GM21717 (cell line): ENCODE measurements around the gene MAPK12.

ENCODE experiments used
- ATAC-seq: cut with Tn5 transposase; IDR thresholded peaks from one replicate; pipeline ENCODE4 v1.9.1; 2021; ENCODE audit warnings: mild to moderate bottlenecking, moderate library complexity; ENCODE audit not compliant: unreplicated experiment

Gene MAPK12

DNA sequence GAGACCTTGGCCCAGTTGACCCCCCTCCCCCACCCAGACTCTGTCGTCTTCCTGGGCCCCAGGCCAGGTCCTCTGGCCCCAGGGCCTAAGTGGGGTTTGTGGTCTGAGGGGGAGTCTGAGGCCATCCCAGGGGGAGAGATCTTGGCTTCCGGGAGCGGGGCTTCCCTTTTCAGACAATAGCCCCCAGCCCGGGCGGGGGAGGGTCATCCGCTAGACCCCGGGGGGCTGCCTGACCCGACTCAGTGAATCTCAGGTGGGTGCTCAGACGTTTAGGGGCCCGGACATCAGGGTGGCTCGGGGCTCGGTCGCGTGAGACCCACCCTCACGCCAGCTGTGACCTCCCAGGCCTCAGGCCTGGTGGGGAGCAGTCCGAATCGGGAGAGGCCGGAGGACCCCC, 8.1 kb upstream of the MAPK12 start:
- no peak for ATAC-seq

DNA sequence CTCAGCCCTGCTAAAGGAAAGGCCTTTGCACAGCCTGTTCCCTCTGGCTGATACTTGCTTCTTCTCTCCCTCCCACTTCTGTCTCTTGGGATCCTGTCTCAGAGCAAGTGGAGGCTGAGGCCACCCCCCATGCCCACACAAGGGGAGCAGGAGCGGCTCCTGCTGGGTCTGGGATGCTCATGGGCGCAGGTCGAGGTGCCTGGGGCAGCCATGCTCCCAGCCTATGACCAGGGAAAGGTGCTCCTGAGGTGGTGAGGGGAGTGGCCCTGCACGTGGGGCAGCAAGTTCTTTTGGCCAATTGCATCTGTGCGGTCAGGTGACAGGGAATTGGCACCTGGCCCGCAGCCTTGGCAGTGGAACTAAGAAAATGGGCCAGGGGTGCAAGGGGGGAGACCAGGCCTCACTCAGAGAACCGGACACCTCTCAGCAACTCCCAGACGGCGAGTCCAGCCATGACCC, 7.2 kb upstream of the MAPK12 start:
- no peak for ATAC-seq

DNA sequence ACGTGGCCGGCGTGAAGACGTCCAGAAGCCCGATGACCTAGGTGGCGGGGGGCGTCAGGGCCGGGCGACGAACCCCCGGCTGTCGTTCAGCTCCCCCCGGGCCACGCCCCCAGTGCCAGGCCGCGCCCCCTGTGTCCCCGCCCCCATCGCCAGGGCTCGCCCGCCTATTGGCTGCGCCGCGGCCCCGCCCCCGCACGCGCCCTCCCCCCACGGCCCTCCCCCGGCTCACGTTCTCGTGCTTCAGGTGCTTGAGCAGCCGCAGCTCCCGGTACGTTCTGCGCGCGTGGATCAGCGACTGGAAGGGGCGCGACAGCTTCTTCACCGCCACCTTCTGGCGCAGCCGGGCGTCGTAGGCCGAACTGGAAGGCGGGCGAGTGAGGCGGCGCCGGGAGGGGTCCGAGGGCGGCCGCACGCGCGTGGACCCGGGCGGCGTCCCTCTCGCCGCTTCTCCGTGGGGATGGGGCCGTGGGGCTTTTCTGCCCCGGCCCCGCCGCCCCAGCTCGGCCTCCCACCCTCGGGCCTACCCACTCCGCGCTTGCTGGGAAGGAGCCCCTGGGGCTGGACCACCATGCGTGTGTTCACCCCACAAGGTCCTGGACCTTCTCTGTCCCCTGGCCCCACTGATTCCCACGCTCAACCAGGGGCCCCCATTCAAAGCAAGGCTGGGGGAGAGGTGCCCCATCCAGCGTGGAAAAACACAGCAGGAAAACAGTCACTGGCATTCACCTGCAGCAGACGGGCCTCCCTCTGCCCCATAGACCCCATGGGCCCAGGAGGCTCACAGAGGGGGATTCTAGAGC, 6.3 kb upstream of the MAPK12 start:
- ATAC-seq = no peak

DNA sequence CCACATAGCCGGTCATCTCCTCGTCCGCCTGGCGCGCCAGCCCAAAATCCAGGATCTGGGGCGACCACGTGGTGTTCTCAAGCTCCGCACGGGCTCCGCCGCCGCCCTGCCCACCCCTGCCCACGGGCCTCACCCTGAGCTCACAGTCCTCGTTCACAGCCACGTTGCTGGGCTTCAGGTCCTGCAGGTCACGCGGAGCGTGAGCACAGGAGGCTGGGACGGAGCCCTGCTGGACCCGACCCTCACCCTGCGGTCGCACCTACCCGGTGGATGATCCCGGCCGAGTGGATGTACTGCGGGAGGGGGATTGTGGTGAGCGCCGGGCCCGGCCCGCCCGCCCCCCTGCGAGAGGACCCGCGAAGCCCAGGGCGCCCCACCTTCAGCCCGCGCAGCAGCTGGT, 5.5 kb upstream of the MAPK12 start:
- no peak for ATAC-seq

DNA sequence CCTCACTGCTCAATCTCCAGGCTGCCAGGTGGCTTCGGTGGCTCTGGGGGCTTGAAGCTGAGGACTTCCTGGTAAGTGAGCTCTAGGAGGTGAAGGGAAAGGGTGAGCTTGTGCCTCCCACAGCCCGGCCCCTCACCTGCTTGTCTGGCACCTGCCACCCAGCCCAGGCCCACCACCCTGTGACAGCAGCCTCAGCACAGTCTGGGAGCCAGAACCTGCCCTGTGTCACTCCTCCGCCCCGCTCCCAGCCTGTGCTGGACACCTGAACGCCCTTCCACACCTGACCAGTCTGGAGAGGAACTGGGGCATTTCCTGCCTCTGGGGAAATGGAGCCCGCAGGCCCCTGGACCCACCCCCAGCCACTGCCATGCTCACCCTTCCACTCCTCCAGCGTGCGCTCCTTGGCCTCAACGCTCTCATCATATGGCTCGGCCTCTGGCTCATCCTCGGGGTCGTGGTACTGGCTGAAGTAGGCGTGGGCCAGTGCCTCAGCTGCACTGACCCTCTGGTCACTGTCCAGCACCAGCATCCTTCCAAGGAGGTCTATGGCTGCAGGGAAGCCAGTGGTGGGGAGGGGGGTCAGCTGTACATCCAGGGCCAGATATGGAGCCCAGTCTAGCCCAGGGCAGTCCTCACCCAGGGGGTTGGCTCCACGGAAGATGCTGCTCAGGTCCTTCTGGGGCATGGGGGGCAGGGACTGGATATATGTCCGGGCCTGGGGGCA, 3.6 kb upstream of the MAPK12 start:
- no peak for ATAC-seq

DNA sequence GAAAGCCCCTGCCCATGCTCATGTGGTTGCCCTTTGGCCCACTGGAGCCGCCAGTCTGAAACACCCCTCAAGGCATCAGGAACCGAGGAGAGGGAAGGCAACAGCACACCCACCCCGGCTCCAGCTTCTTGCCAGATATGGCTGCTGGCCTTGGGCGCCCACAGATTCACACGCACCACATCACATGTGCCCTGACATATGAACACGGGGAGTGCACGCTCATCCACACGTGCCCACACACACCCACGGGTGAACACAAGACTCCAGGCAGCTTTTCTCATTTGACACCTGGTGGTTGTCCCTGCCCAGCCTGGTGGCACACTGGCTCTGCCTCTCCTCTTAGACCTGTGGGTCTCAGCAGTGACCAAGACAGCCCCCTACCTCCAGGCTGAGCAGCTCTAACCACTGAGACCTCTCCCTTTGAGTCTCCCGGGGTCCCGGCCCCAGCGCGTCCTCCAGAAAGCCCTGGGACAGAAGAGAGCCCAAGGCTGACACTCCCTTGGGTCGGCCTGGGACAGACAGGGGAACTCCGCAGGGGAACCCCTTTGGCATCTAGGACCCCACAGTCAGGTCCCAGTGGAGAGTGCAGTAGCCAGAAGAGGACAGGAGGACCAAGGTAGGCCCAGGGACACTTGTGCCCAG, 2.7 kb upstream of the MAPK12 start:
- no peak for ATAC-seq

DNA sequence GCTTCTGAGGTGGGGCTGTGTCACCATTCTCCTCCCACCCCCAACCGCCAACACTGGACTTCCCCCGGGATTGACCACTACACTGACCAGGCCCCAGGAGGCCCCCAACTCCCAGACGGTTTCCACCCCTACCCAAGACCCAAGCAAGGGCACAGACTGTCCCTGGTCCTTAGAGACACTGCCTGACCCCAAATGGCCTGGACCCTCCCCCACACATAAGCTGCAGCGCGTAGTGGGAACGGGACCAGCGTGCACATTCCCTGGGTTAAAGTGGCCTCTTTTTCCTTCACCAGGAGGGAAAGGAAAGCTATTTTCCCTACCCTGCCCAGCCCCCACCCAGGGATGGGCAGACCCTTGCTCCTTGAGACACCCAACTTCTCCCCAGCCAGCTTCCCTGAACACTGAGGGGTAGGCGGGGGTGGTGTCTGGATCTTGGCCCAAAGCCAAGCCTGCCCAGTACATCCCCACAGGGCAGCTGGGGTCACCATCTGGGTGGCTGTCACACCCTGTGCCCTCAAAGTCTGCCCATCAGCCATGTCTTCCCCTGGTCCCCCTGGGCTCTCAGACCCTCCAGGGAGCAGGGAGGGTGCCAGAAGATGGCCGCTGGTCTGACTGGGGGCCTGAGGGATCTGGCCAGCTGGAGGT, 1.6 kb upstream of the MAPK12 start:
- ATAC-seq = no peak

DNA sequence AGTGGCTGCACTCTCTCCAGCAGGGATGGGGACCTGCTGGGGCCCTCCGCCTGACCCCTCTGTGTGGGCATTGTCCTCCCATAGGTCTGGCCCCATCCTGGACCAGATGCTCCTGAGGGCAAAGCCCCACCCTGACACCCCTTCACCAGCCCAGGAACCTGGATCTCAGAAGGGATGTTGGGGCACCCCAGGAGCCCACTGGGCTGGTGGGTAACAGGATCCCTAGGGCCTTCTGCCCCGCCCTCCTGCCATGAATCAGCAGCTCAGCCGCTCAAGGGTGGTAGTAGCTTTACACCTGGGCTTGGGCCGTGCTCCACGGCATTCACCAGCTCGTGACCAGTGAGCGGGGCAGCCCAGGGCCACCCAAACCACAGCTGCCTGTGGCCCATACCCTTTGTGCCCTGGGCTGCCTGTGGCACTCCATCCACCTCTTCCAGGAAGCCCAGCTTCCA, 1.0 kb upstream of the MAPK12 start:
- no peak for ATAC-seq

DNA sequence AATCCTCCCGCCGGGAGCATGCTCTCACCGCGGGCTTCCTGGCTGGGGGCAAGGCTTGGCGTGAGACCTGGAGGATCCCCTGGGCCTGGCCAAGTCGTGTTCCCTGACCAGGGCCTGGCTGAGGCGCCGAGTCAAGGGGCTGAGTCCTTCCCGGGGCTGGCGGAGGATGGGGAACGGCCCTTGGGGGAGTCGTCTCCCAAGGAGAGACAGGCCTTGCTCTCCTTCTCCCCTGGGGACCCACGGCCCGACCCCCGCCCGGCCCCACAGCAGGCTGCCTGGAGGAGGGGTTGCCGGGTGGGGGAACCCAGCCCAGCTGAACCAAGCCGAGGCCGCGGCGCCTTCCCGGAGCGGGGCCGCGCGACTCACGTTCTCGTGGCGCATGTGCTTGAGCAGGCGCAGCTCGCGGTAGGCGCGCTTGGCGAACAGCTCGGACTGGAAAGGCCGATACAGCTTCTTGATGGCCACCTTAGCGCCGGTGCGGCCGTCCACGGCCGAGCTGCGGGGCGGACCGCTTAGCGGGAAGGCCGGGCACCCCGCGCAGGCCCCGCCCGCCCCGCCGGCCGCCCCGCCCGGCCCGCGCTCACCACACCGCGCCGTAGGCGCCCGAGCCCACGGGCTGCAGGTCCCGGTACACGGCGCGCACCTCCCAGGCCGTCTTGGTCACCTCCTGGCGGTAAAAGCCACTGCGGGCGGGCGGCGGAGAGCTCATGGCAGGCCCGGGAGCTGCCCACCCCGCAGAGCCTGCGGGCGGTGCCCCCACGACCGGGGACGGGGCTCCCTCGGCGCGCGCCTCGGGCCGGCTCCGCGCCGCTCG, 475 bp downstream of the MAPK12 start:
- no peak for ATAC-seq

DNA sequence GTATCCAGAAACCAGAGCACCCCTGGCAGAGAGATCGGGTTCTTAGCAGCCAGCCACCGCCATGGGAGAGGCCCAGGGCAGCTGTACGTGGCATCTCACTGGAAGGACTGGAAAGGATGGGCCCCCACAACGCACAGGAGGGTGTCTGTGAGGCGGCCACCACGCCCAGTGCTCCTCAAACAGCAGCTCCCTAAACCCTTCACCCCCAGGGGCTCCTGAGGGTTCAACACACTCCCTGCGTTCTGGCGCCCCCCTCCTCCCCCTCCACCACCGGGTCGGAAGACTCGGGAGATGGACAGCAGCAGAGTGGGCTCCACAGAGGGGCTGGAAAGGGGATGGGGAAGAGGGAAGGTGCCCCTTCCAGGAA, 1.1 kb downstream of the MAPK12 start:
- no peak for ATAC-seq

DNA sequence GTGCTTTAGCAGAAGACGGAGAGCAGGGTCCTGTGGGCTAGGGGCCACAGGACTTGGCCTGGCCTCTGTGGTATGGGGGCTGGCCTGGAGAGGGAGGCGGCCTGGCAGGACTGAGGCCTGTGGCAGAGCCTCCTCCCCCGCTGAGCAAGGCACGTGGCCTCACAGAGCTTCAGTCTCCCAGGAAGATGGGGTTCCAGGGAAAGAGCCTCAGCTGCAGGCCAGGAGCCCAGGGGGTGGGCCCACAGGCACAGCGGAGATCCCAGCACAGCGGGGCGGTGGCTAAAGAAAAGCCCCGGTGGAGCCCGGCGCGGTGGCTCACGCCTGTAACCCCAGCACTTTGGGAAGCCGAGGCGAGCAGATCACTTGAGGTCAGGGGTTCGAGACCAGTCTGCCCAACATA, 2.2 kb downstream of the MAPK12 start:
- ATAC-seq = no peak

DNA sequence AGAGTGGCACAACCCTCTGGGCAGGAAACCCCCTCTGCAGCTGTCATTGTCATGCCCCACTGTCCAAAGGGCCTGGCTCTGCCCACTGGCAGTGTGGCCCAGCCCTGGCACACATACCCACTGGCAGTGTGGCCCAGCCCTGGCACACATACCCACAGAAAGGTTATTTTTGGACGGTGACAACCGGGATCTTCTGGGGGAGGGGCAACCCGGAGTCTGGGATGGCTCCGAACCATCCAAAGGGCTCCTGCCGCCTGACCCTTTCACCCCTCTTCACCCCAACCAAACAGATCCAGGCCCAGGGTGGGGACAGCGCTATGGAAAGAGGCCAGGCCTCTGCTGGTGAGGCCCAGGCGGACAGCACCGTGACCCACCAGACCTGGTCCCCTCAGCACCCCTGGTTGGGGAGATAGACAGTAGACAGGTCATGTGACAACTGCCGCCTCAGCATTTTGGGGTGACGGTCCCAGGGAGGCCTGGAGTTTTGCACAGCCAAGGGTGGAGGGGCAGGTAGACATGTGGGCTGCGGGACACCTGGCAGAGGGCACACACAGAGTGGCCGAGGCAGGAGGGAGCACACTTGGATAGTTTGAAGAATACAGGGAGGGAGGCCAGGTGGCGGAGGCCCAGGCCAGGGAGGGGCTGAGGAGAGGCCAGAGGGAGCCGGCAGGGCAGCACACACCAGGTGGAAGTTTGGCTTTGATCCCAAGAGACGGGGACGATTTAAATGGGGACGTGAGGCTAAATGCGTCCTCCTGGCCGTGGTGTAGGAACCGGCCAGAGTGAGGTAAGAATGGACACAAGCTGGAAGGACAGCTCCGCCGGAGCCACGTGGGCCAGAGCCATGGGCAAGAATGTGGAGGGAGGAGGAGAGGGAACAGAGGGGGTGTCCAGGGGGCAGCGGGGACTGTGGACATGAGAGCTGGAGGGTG, 2.9 kb downstream of the MAPK12 start:
- no peak for ATAC-seq

DNA sequence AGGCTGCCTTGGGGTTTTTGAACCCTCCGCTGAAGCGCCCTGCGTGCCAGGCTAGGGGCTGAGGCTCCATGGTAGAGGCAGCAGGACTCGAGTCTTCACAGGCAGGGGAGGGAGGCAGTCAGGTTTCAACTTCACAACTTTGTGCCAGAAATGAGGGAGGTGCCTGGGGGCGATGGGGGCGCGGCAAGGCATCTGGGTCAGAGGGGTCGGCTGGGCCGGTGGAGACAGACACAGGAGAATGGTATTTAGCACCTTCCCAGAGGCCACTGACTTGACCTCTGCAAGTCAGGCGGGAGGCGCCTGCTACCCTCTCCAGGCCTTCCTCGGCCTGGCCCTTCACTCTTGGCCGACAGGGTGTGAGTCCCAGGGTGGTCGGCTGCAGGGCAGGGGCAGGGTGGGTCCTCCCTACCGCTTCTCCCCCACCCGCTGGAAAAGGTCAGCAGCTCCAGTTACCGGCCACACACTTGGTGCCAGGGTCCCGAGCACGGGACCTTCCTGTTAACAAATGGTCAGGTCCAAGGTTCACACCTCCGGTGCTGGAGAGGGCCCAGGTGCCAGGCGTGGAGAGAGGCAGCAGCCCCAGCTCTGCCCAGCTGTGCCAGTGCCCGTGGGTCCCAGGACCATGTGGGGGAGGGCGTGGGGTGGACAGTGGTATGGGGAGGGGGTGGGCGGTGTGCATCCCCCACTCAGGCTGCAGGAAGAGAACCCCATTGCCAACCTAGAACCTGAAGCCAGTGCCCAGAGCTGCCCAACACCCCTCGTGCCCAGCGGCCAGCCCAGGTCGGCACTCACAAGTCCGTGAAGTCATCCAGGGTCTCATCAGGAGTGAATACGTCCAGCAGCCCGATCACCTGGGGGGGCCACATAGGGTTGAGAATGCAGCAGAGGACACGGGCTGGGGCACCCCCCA, 3.8 kb downstream of the MAPK12 start:
- no peak for ATAC-seq

DNA sequence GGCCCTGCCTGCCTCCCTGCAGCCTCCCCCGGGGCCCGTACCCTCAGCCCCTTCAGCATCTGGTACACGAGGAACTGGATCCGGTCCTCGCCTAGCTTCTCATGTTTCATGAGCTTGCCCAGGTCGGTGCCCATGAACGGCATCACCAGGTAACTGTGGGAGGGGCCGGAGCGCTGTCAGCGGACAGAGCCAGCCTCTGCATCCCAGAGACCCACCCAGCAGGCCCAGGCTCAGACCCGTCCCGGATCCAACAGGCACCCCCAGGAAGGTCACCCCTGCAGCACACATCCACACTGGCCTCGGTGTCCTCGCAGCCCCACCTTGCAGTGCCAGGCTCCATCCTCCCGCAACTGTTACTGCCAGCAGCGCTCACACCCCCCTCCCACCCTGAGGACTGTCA, 4.4 kb downstream of the MAPK12 start:
- no peak for ATAC-seq

DNA sequence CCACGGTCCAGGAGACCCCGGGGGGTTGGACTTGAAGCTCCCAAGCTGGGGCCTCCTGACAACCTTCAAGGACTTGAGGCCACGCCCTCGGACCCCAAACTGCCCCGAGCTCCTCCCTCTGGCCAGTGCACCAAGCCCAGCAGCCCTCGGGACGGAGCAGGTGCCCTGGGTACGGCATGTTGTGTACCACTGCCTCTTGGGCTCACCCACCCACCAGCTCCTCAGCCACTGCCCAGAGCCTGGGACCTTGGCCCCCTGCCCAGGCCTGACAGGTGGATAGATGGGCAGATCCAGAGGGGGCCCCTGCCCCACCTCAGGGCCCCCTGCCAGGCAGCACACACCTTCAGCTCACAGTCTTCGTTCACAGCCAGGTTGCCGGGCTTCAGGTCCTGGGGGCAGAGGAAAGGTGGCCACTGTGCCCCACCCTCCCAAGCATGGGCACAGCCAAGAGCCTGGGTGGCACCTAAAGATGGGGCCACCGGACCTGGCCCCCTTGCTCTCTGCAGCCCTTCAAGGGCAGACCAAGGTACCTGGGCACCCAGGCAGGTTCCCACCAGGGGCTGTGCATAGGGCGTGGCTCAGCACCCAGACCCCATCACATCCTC, 5.1 kb downstream of the MAPK12 start:
- no peak for ATAC-seq

DNA sequence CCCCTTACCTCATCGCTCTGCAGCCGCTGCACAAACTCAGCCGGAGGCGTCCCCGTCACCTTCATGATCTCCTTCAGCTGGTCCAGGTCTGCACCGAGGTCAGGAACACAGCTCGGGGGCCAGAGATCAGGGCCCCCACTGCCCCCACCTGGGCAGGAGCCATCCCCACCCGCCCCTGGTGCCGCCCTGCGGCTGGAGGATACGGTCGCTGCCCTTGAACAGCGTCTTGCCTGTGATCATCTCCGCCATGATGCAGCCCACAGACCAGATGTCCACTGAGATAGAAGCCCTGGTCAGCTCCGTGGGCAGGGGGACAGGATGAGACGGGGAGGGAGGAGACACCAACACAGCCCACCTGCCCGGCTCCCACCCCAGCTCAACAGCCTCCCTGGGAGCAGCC, 5.9 kb downstream of the MAPK12 start:
- no peak for ATAC-seq

DNA sequence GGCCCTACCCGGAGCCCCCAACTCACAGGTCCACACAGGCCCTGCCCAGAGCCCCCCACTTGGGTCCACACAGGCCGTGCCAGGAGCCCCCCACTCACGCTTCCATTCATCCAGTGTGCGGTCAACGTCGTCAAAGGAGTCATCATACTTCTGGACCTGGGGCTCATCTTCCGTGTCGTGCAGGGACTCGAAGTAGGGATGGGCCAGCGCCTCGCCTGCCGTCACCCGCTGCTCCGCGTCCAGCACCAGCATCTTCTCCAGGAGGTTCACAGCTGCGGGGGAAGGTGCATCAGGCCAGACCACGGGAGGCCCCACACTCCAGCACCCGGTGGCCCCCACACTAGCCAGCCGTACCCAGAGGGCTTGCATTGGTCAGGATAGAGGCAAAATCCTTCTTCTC, 6.4 kb downstream of the MAPK12 start:
- ATAC-seq = no peak

DNA sequence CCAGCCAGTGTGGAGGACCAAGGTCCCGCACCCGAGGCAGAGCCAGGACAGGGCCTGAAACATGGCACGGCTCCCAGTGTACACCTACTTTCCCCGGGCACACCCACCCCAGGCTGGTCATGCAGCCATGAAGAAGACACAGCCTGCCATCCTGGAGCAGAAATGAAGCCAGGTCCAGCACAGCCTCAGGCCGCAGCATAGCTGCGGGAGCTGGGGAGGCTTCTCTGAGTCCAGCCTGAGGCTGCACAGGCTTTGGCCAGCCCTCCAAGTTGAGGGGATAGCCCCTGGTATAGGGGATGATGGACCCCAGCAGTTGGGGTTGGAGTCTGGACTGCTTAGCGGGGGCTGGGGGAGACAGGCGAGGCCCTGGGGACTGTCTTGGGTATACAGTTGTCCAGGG, 7.5 kb downstream of the MAPK12 start:
- ATAC-seq = no peak
